PC-3 (cell line): Measurements from ENCODE around the gene KLHL2.

ENCODE experiments used
- EZH2phosphoT487 ChIP-seq: fragments of 300-600 bp; sonication (generic); IDR thresholded peaks from 2 replicates; pipeline ENCODE4 v1.6.1; 2018; ENCODE audit warnings: mild to moderate bottlenecking, antibody characterized with exemption, low read length, borderline replicate concordance
- TF ChIP-seq, protein P1 (sequence below): fragments of 300-600 bp; sonication (generic); conservative IDR thresholded peaks from 2 replicates; pipeline ENCODE4 v1.5.1; 2017; ENCODE audit warnings: antibody characterized with exemption, low read depth, mild to moderate bottlenecking, low read length

DNA sequence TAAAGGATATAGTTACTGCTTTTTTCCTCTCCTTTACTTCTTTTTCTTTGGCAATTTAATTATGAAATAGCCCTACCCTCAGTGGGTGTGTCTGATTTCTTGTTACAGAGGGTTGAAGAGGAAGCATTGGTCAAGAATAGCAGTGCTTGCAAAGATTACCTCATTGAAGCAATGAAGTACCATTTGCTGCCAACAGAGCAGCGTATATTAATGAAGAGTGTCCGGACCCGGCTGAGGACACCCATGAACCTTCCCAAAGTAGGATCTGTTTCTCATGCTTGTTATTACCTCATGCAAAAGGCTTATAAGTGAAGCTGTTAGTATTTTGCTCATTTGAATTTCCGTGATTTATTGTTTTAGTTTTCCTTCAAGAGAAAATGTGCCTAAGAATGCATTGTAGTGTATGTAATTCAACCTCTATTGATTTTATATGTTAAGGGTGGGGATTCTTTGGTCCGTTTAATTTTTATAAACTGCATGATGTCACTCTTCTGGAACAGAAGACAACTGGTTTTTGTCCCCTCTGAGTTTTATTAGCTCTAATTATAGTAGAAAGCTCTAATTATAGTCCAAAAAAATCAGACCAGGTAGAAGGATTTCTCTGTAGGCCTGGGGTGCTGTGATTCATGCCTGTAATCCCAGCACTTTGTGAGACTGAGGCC, 92.2 kb downstream of the KLHL2 start:
- TF ChIP-seq, protein P1, sequence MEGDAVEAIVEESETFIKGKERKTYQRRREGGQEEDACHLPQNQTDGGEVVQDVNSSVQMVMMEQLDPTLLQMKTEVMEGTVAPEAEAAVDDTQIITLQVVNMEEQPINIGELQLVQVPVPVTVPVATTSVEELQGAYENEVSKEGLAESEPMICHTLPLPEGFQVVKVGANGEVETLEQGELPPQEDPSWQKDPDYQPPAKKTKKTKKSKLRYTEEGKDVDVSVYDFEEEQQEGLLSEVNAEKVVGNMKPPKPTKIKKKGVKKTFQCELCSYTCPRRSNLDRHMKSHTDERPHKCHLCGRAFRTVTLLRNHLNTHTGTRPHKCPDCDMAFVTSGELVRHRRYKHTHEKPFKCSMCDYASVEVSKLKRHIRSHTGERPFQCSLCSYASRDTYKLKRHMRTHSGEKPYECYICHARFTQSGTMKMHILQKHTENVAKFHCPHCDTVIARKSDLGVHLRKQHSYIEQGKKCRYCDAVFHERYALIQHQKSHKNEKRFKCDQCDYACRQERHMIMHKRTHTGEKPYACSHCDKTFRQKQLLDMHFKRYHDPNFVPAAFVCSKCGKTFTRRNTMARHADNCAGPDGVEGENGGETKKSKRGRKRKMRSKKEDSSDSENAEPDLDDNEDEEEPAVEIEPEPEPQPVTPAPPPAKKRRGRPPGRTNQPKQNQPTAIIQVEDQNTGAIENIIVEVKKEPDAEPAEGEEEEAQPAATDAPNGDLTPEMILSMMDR, result no peak
- TF ChIP-seq EZH2phosphoT487, result no peak
